Measurements from ENCODE around the gene DDX54.

DDX54 gene

GRCh38 chr12:113165521-113166450 is 19.5 kb downstream of the DDX54 start:
- DNase-seq (ENCODE audit: low spot score) (no peak), FAIRE-seq (no peak)

GRCh38 chr12:113164014-113164413 is 21.3 kb downstream of the DDX54 start:
- DNase-seq (ENCODE audit: low spot score) (no peak), FAIRE-seq (no peak)

- FAIRE-seq (no peak), DNase-seq (ENCODE audit: low spot score) (no peak)
Measured at GRCh38 chr12:113163030-113163360, 22.3 kb downstream of the DDX54 start.

- FAIRE-seq (no peak), DNase-seq (ENCODE audit: low spot score) (peak; percentile 35)
Measured at GRCh38 chr12:113162102-113163029, 22.9 kb downstream of the DDX54 start.

- FAIRE-seq (no peak), DNase-seq (ENCODE audit: low spot score) (no peak)
Measured at GRCh38 chr12:113161415-113162016, 23.8 kb downstream of the DDX54 start.

GRCh38 chr12:113159937-113160336 is 25.3 kb downstream of the DDX54 start:
- no peak for DNase-seq (ENCODE audit: low spot score)
- no peak for FAIRE-seq

- FAIRE-seq (no peak), DNase-seq (ENCODE audit: low spot score) (no peak)
Measured at GRCh38 chr12:113158439-113159203, 26.7 kb downstream of the DDX54 start.

GRCh38 chr12:113157218-113157859 is 27.9 kb downstream of the DDX54 start:
- FAIRE-seq = no peak
- no peak for DNase-seq (ENCODE audit: low spot score)

- DNase-seq (ENCODE audit: low spot score) (no peak), FAIRE-seq (no peak)
Measured at GRCh38 chr12:113155646-113156045, 29.6 kb downstream of the DDX54 start.

GRCh38 chr12:113155060-113155459 is 30.2 kb downstream of the DDX54 start:
- FAIRE-seq (no peak), DNase-seq (ENCODE audit: low spot score) (no peak)

- FAIRE-seq = no peak
- DNase-seq (ENCODE audit: low spot score) = no peak
Measured at GRCh38 chr12:113154351-113154973, 30.8 kb downstream of the DDX54 start.

- FAIRE-seq = no peak
Measured at GRCh38 chr12:113152835-113153814, 32.2 kb downstream of the DDX54 start.

GRCh38 chr12:113152196-113152834 is 33.0 kb downstream of the DDX54 start:
- FAIRE-seq = no peak
- DNase-seq (ENCODE audit: low spot score) = no peak

More at GRCh38 chr12:113152835-113153814, 32.2 kb downstream of the DDX54 start:
- peak; percentile 52 for DNase-seq (ENCODE audit: low spot score)

- DNase-seq (ENCODE audit: low spot score) = no peak
- FAIRE-seq = no peak
Measured at GRCh38 chr12:113151655-113152054, 33.6 kb downstream of the DDX54 start.

- FAIRE-seq (no peak), DNase-seq (ENCODE audit: low spot score) (peak; percentile 79)
Measured at GRCh38 chr12:113149361-113150150, 35.7 kb downstream of the DDX54 start, which contains the start of gene CFAP73. TSS of gene CFAP73 (plus strand) at chr12:113149724. CDS start at chr12:113149858, 134 bp downstream.

GRCh38 chr12:113146999-113147398 is 38.3 kb downstream of the DDX54 start:
- no peak for FAIRE-seq
- DNase-seq (ENCODE audit: low spot score) = no peak
